Activated CD4-positive, alpha-beta T cell treated with anti-CD3 and anti-CD28 coated beads for 36 hours (primary cell): ENCODE data around the gene DNAH14. TPM values are rescaled to one million over a fixed set of nuclear protein-coding genes. Genes with fewer than 3 reads are reported as not detected.
"Not testable (repeated sequence)": the region's sequence is repeated elsewhere in the genome, so short reads cannot be mapped to it uniquely, and the experiment has no call there.

Experiments
- ATAC-seq: fragments of 200-7000 bp; cut with Tn5 transposase; one replicate; pipeline ENCODE4 v1.10.0; 2021; ENCODE audit warnings: mild to moderate bottlenecking, moderate library complexity
- CTCF ChIA-PET: fragments of 350-600 bp; sonication (Branson Sonifier 250); formaldehyde crosslinking; loops from one replicate; lab custom pipeline; 2021; ENCODE audit warnings: antibody characterized with exemption; lab: Charles Lee
- POLR2A ChIA-PET: fragments of 350-600 bp; sonication (Branson Sonifier 250); formaldehyde crosslinking; loops from one replicate; lab custom pipeline; 2021; ENCODE audit warnings: antibody characterized with exemption, inconsistent platforms; lab: Charles Lee
- DNase-seq: peaks from one replicate; pipeline ENCODE4 v3.0.0-alpha.2; 2020
- H3K27ac Mint-ChIP-seq: one replicate; pipeline ENCODE4 v1.8.0; 2021; ENCODE audit warnings: mixed read lengths
- H3K27me3 Mint-ChIP-seq: one replicate; pipeline ENCODE4 v1.8.0; 2021; ENCODE audit warnings: mixed read lengths
- H3K36me3 Mint-ChIP-seq: one replicate; pipeline ENCODE4 v1.8.0; 2021; ENCODE audit warnings: low read depth, mixed read lengths
- H3K4me1 Mint-ChIP-seq: one replicate; pipeline ENCODE4 v1.8.0; 2021; ENCODE audit warnings: mixed read lengths
- H3K4me3 Mint-ChIP-seq: one replicate; pipeline ENCODE4 v1.8.0; 2021; ENCODE audit warnings: mild to moderate bottlenecking, moderate library complexity, mixed read lengths
- H3K9me3 Mint-ChIP-seq: one replicate; pipeline ENCODE4 v1.8.0; 2021; ENCODE audit warnings: low read depth, mixed read lengths
- intact Hi-C, 2 experiments: fragments of 100-400 bp; cut with DNase I in 1 of 2; cut with micrococcal nuclease in 1 of 2; formaldehyde crosslinking; loops; one replicate each; pipeline versions ENCODE4 v1.14.2 to v1.15.1; 2022 to 2024; cut with DNase I, micrococcal nuclease
- total RNA-seq, 2 experiments: library from RNA; stranded (reverse); gene quantifications; one replicate each; pipeline ENCODE4 v1.2.3, GENCODE V29; 2021

The DNAH14 gene
- total RNA-seq, 2 experiments from 2014 or later = 1.6 to 2.1 TPM

- no peak overlapping the region for H3K27ac Mint-ChIP-seq
- H3K9me3 Mint-ChIP-seq = no peaks in the 10 kb centered on the region
- DNase-seq (no peak), ATAC-seq (no peak)
- H3K27me3 Mint-ChIP-seq = no peaks in the 10 kb centered on the region
- intact Hi-C loops = no loop called here
- no peaks in the 10 kb centered on the region for H3K36me3 Mint-ChIP-seq
- no peaks in the 10 kb centered on the region for H3K4me1 Mint-ChIP-seq
- no peak overlapping the region for H3K4me3 Mint-ChIP-seq
- ChIA-PET POLR2A (no interaction called here), CTCF (no interaction called here)
Measured at GRCh38 chr1:225224287-225224686, 294.8 kb downstream of the DNAH14 start.

- Mint-ChIP-seq H3K9me3 (no peaks in the 10 kb centered on the region), H3K27ac (no peak overlapping the region), H3K4me1 (no peaks in the 10 kb centered on the region), H3K4me3 (no peak overlapping the region), H3K27me3 (no peaks in the 10 kb centered on the region), H3K36me3 (no peaks in the 10 kb centered on the region)
- no peak for DNase-seq
- ATAC-seq = no peak
- CTCF ChIA-PET = no interaction called here
- POLR2A ChIA-PET = no interaction called here
- intact Hi-C loops = no loop called here
Measured at GRCh38 chr1:225225681-225226080, 296.2 kb downstream of the DNAH14 start.

- intact Hi-C loops = no loop called here
- Mint-ChIP-seq H3K27ac (no peak overlapping the region), H3K4me3 (no peak overlapping the region), H3K36me3 (no peaks in the 10 kb centered on the region), H3K9me3 (no peaks in the 10 kb centered on the region), H3K27me3 (no peaks in the 10 kb centered on the region), H3K4me1 (no peaks in the 10 kb centered on the region)
- CTCF ChIA-PET = no interaction called here
- no peak for ATAC-seq
- POLR2A ChIA-PET = no interaction called here
- DNase-seq = no peak
Measured at GRCh38 chr1:225228871-225229303, 299.4 kb downstream of the DNAH14 start.

GRCh38 chr1:225229429-225229828, 300.0 kb downstream of the DNAH14 start:
- ATAC-seq, H3K4me1 Mint-ChIP-seq, intact Hi-C loops, H3K9me3 Mint-ChIP-seq, CTCF ChIA-PET, H3K36me3 Mint-ChIP-seq, H3K4me3 Mint-ChIP-seq, H3K27me3 Mint-ChIP-seq, H3K27ac Mint-ChIP-seq, DNase-seq, POLR2A ChIA-PET: not testable (repeated sequence)

GRCh38 chr1:225230483-225230882, 301.0 kb downstream of the DNAH14 start:
- no peak overlapping the region for H3K4me3 Mint-ChIP-seq

GRCh38 chr1:225232930-225233329, 303.5 kb downstream of the DNAH14 start:
- ATAC-seq, intact Hi-C loops, CTCF ChIA-PET, H3K4me1 Mint-ChIP-seq, H3K9me3 Mint-ChIP-seq, POLR2A ChIA-PET, H3K27ac Mint-ChIP-seq, H3K36me3 Mint-ChIP-seq, DNase-seq, H3K4me3 Mint-ChIP-seq: not testable (repeated sequence)
- H3K27me3 Mint-ChIP-seq = peaks cover 12% of the 10 kb centered on the region

More at GRCh38 chr1:225230483-225230882, 301.0 kb downstream of the DNAH14 start:
- Mint-ChIP-seq H3K9me3 (no peaks in the 10 kb centered on the region), H3K27ac (no peak overlapping the region), H3K36me3 (no peaks in the 10 kb centered on the region), H3K27me3 (no peaks in the 10 kb centered on the region), H3K4me1 (no peaks in the 10 kb centered on the region)
- DNase-seq (no peak), ATAC-seq (no peak)
- ChIA-PET POLR2A (no interaction called here), CTCF (interaction anchor here (0.5 kb wide), 1 partner anchor 288 kb away, joined by 3 read pairs; no protein-coding TSS in a partner anchor)
- intact Hi-C loops = no loop called here

- DNase-seq (no peak), ATAC-seq (no peak)
- no peak overlapping the region for H3K27ac Mint-ChIP-seq
- no peaks in the 10 kb centered on the region for H3K36me3 Mint-ChIP-seq
- CTCF ChIA-PET = interaction anchor here (1.1 kb wide), 1 partner anchor 53 kb away, joined by 3 read pairs; no protein-coding TSS in a partner anchor
- H3K9me3 Mint-ChIP-seq = peaks cover 8% of the 10 kb centered on the region
- POLR2A ChIA-PET = no interaction called here
- H3K4me1 Mint-ChIP-seq = no peaks in the 10 kb centered on the region
- H3K4me3 Mint-ChIP-seq = no peak overlapping the region
- peaks cover 22% of the 10 kb centered on the region for H3K27me3 Mint-ChIP-seq
- intact Hi-C loops = no loop called here
Measured at GRCh38 chr1:225242611-225243010, 313.1 kb downstream of the DNAH14 start.

- H3K27ac Mint-ChIP-seq = no peak overlapping the region
- H3K27me3 Mint-ChIP-seq = peaks cover 10% of the 10 kb centered on the region
- peaks cover 3% of the 10 kb centered on the region for H3K9me3 Mint-ChIP-seq
- DNase-seq (no peak), ATAC-seq (no peak)
- H3K4me3 Mint-ChIP-seq = no peak overlapping the region
- no peaks in the 10 kb centered on the region for H3K36me3 Mint-ChIP-seq
- POLR2A ChIA-PET = no interaction called here
- intact Hi-C loops = no loop called here
- CTCF ChIA-PET = no interaction called here
- H3K4me1 Mint-ChIP-seq = no peaks in the 10 kb centered on the region
Measured at GRCh38 chr1:225250432-225250831, 321.0 kb downstream of the DNAH14 start.

GRCh38 chr1:225253173-225253572, 323.7 kb downstream of the DNAH14 start:
- DNase-seq = no peak
- ChIA-PET POLR2A (no interaction called here), CTCF (interaction anchor here (0.7 kb wide), 1 partner anchor 13 kb away, joined by 3 read pairs; no protein-coding TSS in a partner anchor)
- Mint-ChIP-seq H3K9me3 (no peaks in the 10 kb centered on the region), H3K27ac (no peak overlapping the region), H3K36me3 (no peaks in the 10 kb centered on the region), H3K27me3 (peaks cover 9% of the 10 kb centered on the region), H3K4me3 (no peak overlapping the region), H3K4me1 (no peaks in the 10 kb centered on the region)
- intact Hi-C loops = no loop called here
- no peak for ATAC-seq

- H3K27ac Mint-ChIP-seq = no peak overlapping the region
- no peak overlapping the region for H3K4me3 Mint-ChIP-seq
- no peaks in the 10 kb centered on the region for H3K4me1 Mint-ChIP-seq
- ChIA-PET CTCF (interaction anchor here (0.6 kb wide), 1 partner anchor 128 kb away, joined by 3 read pairs; no protein-coding TSS in a partner anchor), POLR2A (no interaction called here)
- ATAC-seq = no peak
- intact Hi-C loops = no loop called here
- DNase-seq = no peak
- H3K36me3 Mint-ChIP-seq = no peaks in the 10 kb centered on the region
- H3K27me3 Mint-ChIP-seq = peaks cover 9% of the 10 kb centered on the region
- no peaks in the 10 kb centered on the region for H3K9me3 Mint-ChIP-seq
Measured at GRCh38 chr1:225253784-225254183, 324.3 kb downstream of the DNAH14 start.

- Mint-ChIP-seq H3K9me3 (no peaks in the 10 kb centered on the region), H3K4me1 (no peaks in the 10 kb centered on the region), H3K27me3 (peaks cover 7% of the 10 kb centered on the region), H3K36me3 (no peaks in the 10 kb centered on the region), H3K4me3 (no peak overlapping the region), H3K27ac (no peak overlapping the region)
- ATAC-seq (no peak), DNase-seq (no peak)
- POLR2A ChIA-PET = no interaction called here
- intact Hi-C loops = no loop called here
- CTCF ChIA-PET = interaction anchor here (0.6 kb wide), 1 partner anchor 129 kb away, joined by 3 read pairs; no protein-coding TSS in a partner anchor
Measured at GRCh38 chr1:225254676-225255075, 325.2 kb downstream of the DNAH14 start.

- Mint-ChIP-seq H3K27me3 (peaks cover 9% of the 10 kb centered on the region), H3K9me3 (no peaks in the 10 kb centered on the region), H3K27ac (no peak overlapping the region), H3K36me3 (no peaks in the 10 kb centered on the region), H3K4me3 (no peak overlapping the region), H3K4me1 (no peaks in the 10 kb centered on the region)
- intact Hi-C loops = no loop called here
- DNase-seq = no peak
- ChIA-PET POLR2A (no interaction called here), CTCF (no interaction called here)
- no peak for ATAC-seq
Measured at GRCh38 chr1:225257081-225257480, 327.6 kb downstream of the DNAH14 start.
